IPS-18a (cell line): ENCODE data around the gene KIF1A.

Source experiments
- H3K27ac ChIP-seq: one replicate; pipeline ENCODE4 v1.5.1; 2013; ENCODE audit warnings: low read length
- H3K27me3 ChIP-seq: one replicate; pipeline ENCODE4 v1.6.1; 2013; ENCODE audit warnings: mild to moderate bottlenecking, low read length; ENCODE audit not compliant: control insufficient read depth, insufficient read depth
- H3K36me3 ChIP-seq: one replicate; pipeline ENCODE4 v1.6.1; 2013; ENCODE audit warnings: low read depth, low read length; ENCODE audit not compliant: control insufficient read depth
- H3K4me1 ChIP-seq: one replicate; pipeline ENCODE4 v1.6.1; 2013; ENCODE audit warnings: low read depth, low read length; ENCODE audit not compliant: control insufficient read depth
- H3K4me3 ChIP-seq: one replicate; pipeline ENCODE4 v1.5.1; 2013; ENCODE audit warnings: low read length
- H3K9ac ChIP-seq: one replicate; pipeline ENCODE4 v1.6.1; 2013; ENCODE audit warnings: mild to moderate bottlenecking, low read length, moderate library complexity
- H3K9me3 ChIP-seq: one replicate; pipeline ENCODE4 v1.6.1; 2013; ENCODE audit warnings: low read depth, low read length; ENCODE audit not compliant: control insufficient read depth

The KIF1A gene

GRCh38 chr2:240815761-240816583 is 4.0 kb downstream of the KIF1A start:
- Histone ChIP-seq H3K4me1 (peaks cover 10% of the 10 kb centered on the region), H3K27ac (no peak overlapping the region), H3K9ac (no peak overlapping the region), H3K36me3 (peaks cover 19% of the 10 kb centered on the region), H3K27me3 (no peaks in the 10 kb centered on the region), H3K9me3 (no peaks in the 10 kb centered on the region), H3K4me3 (no peak overlapping the region)

- Histone ChIP-seq H3K27me3 (no peaks in the 10 kb centered on the region), H3K4me1 (peaks cover 10% of the 10 kb centered on the region), H3K9me3 (no peaks in the 10 kb centered on the region), H3K36me3 (peaks cover 19% of the 10 kb centered on the region), H3K27ac (no peak overlapping the region), H3K9ac (no peak overlapping the region), H3K4me3 (no peak overlapping the region)
These were observed 4.9 kb downstream of the KIF1A start for GRCh38 chr2:240814946-240815760.

DNA sequence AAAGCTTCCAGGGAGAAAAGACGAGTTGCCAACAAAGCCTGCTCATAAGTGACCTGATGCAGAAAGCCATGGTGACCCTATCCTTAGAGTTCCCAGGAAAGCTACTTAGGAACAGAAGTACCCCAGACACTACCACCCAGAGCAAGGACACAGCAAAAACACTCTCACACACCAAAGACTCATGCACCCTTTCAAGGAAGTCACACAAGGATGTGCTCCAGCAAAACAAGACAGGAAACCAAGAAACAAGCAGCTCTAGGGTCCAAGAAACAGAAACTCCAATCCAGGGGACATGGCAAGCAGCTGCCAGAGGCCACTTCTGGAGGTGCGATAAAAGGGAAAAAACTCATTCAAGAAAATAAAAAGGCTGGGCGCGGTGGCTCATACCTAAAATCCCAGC is 5.7 kb downstream of the KIF1A start:
- Histone ChIP-seq H3K9ac (no peak overlapping the region), H3K4me3 (no peak overlapping the region), H3K36me3 (peaks cover 19% of the 10 kb centered on the region), H3K27ac (no peak overlapping the region), H3K4me1 (peaks cover 10% of the 10 kb centered on the region), H3K27me3 (no peaks in the 10 kb centered on the region), H3K9me3 (no peaks in the 10 kb centered on the region)

GRCh38 chr2:240813231-240813921 is 6.6 kb downstream of the KIF1A start:
- Histone ChIP-seq H3K9ac (no peak overlapping the region), H3K4me3 (no peak overlapping the region), H3K4me1 (peaks cover 9% of the 10 kb centered on the region), H3K27ac (no peak overlapping the region), H3K36me3 (peaks cover 22% of the 10 kb centered on the region), H3K9me3 (no peaks in the 10 kb centered on the region), H3K27me3 (no peaks in the 10 kb centered on the region)

GRCh38 chr2:240812721-240813120 is 7.3 kb downstream of the KIF1A start:
- Histone ChIP-seq H3K36me3 (peaks cover 22% of the 10 kb centered on the region), H3K27me3 (no peaks in the 10 kb centered on the region)

DNA sequence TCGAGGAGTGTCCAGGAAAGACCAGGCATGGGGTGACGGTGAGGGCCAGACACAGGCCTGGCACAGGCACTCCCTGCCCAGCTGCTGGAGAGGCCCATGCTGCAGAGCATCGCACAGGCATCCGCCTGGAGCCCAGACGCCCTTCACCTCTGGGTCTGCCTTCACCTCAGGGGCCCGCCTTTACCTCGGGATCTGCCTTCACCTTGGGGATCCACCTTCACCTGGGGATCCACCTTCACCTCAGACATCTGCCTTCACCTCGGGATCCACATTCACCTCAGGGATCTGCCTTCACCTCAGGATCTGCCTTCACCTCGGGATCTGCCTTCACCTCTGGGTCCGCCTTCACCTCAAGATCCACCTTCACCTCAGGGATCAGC is 7.7 kb downstream of the KIF1A start:
- H3K27me3 ChIP-seq, result no peaks in the 10 kb centered on the region
- no peaks in the 10 kb centered on the region for H3K9me3 ChIP-seq
- H3K36me3 ChIP-seq, result peaks cover 22% of the 10 kb centered on the region
- no peaks in the 10 kb centered on the region for H3K4me1 ChIP-seq
- H3K9ac ChIP-seq, result no peak overlapping the region
- no peak overlapping the region for H3K4me3 ChIP-seq
- H3K27ac ChIP-seq, result no peak overlapping the region

More at GRCh38 chr2:240812721-240813120, 7.3 kb downstream of the KIF1A start:
- Histone ChIP-seq H3K4me1 (peaks cover 3% of the 10 kb centered on the region), H3K4me3 (no peak overlapping the region), H3K9me3 (no peaks in the 10 kb centered on the region), H3K9ac (no peak overlapping the region), H3K27ac (no peak overlapping the region)

DNA sequence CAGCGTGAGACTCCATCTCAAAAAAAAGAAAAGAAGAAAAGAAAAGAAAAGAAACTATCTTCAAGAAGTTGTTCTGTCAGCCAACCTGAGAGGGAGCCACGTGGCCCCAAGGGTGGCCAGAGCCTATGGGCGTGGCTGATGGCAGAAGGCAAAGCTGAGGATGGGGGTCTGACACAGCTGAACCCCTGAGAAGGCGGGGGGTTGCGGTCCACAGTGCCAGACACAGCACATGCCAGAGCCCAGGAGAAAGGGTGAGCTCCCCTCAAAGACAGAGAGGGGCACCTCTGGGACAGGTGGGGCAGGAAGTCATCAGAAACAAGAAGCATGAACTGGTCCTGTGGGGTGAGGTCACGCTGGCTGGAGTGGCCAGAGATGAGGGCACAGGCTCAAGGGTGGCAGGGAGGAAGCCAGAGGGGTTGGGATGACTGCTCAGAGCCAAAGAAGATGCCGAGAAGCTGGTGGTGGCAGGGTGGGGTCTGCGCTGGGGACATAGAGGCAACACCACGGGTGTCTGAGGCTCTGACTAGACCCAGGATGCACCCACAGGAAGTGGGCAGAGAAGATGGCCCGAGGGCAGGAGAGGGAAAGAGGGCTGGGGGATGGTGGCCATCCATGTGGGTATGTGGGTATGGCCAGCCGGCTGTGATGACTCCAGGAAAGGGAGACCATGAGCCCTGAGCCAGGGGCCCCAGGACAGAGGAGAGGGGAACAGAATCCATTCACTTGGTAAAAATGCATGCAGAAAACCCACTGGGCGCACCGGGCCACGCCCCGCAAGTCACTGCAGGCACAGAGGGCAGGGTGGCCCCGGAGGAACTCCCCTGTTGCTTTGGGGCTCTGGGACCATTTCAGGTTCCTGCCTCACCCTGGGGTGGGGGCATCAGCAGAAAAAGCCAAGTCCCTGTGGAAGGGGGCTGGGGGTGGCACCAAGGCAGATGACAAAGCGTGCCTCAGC is 8.4 kb downstream of the KIF1A start:
- Histone ChIP-seq H3K27me3 (no peaks in the 10 kb centered on the region), H3K9ac (no peak overlapping the region), H3K9me3 (no peaks in the 10 kb centered on the region), H3K4me1 (no peaks in the 10 kb centered on the region), H3K27ac (no peak overlapping the region), H3K4me3 (no peak overlapping the region), H3K36me3 (peaks cover 22% of the 10 kb centered on the region)

- no peak overlapping the region for H3K4me3 ChIP-seq
- no peaks in the 10 kb centered on the region for H3K27me3 ChIP-seq
- no peak overlapping the region for H3K27ac ChIP-seq
- no peaks in the 10 kb centered on the region for H3K4me1 ChIP-seq
- no peak overlapping the region for H3K9ac ChIP-seq
- H3K36me3 ChIP-seq, result peaks cover 17% of the 10 kb centered on the region
- no peaks in the 10 kb centered on the region for H3K9me3 ChIP-seq
These were observed 9.4 kb downstream of the KIF1A start for GRCh38 chr2:240810621-240811020.

DNA sequence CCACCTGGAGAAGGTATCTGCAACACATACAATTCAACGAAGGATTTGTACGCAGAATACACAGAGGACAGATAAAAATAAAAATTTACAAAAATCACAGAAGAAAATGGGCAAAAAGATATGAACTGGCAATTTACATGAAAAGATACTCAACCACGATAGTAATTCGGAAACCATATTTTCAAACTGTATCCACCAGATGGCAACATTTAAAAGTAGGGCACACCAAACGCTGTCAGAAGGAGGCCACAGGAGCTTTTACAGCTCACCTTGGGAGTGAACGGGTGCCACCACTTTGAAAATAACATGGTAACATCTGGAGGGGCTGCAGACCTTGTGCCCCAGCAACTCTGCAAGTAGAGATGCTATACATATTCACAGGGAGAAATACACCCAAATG is 9.8 kb downstream of the KIF1A start:
- H3K36me3 ChIP-seq, result peaks cover 17% of the 10 kb centered on the region
- no peak overlapping the region for H3K4me3 ChIP-seq
- H3K27me3 ChIP-seq, result no peaks in the 10 kb centered on the region
- H3K9me3 ChIP-seq, result no peaks in the 10 kb centered on the region
- no peaks in the 10 kb centered on the region for H3K4me1 ChIP-seq
- no peak overlapping the region for H3K27ac ChIP-seq
- H3K9ac ChIP-seq, result no peak overlapping the region

DNA sequence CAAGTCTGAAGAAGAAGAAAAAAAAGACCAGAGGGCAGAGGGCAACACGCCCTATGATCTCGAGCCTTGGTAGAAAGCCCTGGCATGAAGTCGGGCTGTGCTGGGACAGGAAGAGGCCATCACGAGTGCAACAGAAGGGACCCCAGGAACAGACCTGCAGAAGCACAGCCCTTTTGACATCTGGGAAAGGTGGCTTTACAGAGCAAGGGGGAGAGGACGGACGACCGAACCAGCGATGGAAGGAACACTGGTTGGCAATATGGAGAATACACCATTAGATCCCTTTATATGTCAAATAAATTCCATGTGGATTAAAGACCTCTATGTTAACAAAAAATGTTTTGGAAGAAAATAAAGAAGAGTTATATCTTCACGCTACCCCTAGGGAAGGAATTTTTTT is 10.7 kb downstream of the KIF1A start:
- H3K9me3 ChIP-seq, result no peaks in the 10 kb centered on the region
- no peak overlapping the region for H3K9ac ChIP-seq
- peaks cover 17% of the 10 kb centered on the region for H3K36me3 ChIP-seq
- H3K27ac ChIP-seq, result no peak overlapping the region
- no peaks in the 10 kb centered on the region for H3K27me3 ChIP-seq
- no peak overlapping the region for H3K4me3 ChIP-seq
- peaks cover 4% of the 10 kb centered on the region for H3K4me1 ChIP-seq
